Calu3 (cell line): ENCODE data around the gene SRSF12. TPM values are rescaled to one million over a fixed set of nuclear protein-coding genes. Genes with fewer than 3 reads are reported as not detected.

Experiments used
- BruUV-seq: library from RNA; stranded (reverse); fragments of 400-500 nt; replicated peaks from 2 replicates; lab custom pipeline; 2021; lab: Mats Ljungman, UMichigan
- CTCF ChIA-PET: fragments of 300-600 bp; sonication (Branson Sonifier 250); formaldehyde crosslinking; loops from one replicate; lab custom pipeline; 2022; ENCODE audit warnings: antibody characterized with exemption; lab: Charles Lee
- DNase-seq: peaks from one replicate; pipeline ENCODE4 v3.0.0; 2022
- H3K27ac Mint-ChIP-seq: one replicate; pipeline ENCODE4 v1.8.0; 2022; ENCODE audit warnings: mixed read lengths; ENCODE audit not compliant: unreplicated experiment
- H3K27me3 Mint-ChIP-seq: one replicate; pipeline ENCODE4 v1.8.0; 2022; ENCODE audit warnings: mixed read lengths; ENCODE audit not compliant: unreplicated experiment
- H3K36me3 Mint-ChIP-seq: one replicate; pipeline ENCODE4 v1.8.0; 2022; ENCODE audit warnings: mild to moderate bottlenecking, moderate library complexity, mixed read lengths; ENCODE audit not compliant: insufficient read depth, unreplicated experiment
- H3K4me1 Mint-ChIP-seq: one replicate; pipeline ENCODE4 v1.8.0; 2022; ENCODE audit warnings: mild to moderate bottlenecking, low read depth, mixed read lengths; ENCODE audit not compliant: unreplicated experiment
- H3K4me3 Mint-ChIP-seq: one replicate; pipeline ENCODE4 v1.8.0; 2022; ENCODE audit warnings: mild to moderate bottlenecking, low read depth, moderate library complexity, mixed read lengths; ENCODE audit not compliant: unreplicated experiment
- H3K9me3 Mint-ChIP-seq: one replicate; pipeline ENCODE4 v1.8.0; 2022; ENCODE audit warnings: low read depth, mixed read lengths; ENCODE audit not compliant: unreplicated experiment
- intact Hi-C: fragments of 100-400 bp; cut with micrococcal nuclease; formaldehyde crosslinking; loops from one replicate; pipeline ENCODE4 v1.10.0; 2022; ENCODE audit not compliant: unreplicated experiment
- total RNA-seq: library from RNA; stranded (reverse); gene quantifications from 2 replicates; pipeline ENCODE4 v1.2.3, GENCODE V29; 2022
- TF ChIP-seq, protein P1 (sequence below): fragments of 200-600 bp; IDR thresholded peaks from one replicate; pipeline ENCODE4 v1.8.0; 2022; ENCODE audit warnings: antibody characterized with exemption; ENCODE audit not compliant: unreplicated experiment

The SRSF12 gene
- total RNA-seq, 1 experiment from 2014 or later = 1.8 TPM

DNA sequence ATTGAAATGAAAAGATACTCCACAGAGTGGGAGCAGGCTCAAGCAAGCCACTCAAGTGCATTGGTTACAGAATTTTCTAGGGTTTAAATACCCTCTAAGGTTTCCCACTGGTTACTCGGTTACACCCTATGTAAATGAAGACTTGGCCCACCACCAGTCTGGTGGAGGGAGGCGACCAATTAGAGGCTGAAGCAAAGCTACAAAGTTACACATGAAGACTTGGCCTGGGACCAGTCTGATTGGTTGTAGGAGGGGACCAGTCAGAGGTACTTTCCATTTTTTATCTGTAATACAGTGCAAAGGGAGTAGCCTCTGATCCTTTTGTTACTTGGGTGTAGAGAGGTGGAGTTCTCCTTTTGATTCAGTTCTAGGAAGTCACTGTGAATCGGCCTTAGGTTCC lies 7.6 kb downstream of the SRSF12 start:
- Mint-ChIP-seq H3K9me3 (no peaks in the 10 kb centered on the region), H3K27ac (no peak overlapping the region), H3K4me3 (no peak overlapping the region), H3K36me3 (no peaks in the 10 kb centered on the region), H3K4me1 (no peaks in the 10 kb centered on the region), H3K27me3 (no peaks in the 10 kb centered on the region)
- no peak for DNase-seq
- CTCF ChIA-PET = no interaction called here
- intact Hi-C loops = no loop called here
- no TSS peak for BruUV-seq
- TF ChIP-seq, protein P1, sequence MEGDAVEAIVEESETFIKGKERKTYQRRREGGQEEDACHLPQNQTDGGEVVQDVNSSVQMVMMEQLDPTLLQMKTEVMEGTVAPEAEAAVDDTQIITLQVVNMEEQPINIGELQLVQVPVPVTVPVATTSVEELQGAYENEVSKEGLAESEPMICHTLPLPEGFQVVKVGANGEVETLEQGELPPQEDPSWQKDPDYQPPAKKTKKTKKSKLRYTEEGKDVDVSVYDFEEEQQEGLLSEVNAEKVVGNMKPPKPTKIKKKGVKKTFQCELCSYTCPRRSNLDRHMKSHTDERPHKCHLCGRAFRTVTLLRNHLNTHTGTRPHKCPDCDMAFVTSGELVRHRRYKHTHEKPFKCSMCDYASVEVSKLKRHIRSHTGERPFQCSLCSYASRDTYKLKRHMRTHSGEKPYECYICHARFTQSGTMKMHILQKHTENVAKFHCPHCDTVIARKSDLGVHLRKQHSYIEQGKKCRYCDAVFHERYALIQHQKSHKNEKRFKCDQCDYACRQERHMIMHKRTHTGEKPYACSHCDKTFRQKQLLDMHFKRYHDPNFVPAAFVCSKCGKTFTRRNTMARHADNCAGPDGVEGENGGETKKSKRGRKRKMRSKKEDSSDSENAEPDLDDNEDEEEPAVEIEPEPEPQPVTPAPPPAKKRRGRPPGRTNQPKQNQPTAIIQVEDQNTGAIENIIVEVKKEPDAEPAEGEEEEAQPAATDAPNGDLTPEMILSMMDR = no peak

DNA sequence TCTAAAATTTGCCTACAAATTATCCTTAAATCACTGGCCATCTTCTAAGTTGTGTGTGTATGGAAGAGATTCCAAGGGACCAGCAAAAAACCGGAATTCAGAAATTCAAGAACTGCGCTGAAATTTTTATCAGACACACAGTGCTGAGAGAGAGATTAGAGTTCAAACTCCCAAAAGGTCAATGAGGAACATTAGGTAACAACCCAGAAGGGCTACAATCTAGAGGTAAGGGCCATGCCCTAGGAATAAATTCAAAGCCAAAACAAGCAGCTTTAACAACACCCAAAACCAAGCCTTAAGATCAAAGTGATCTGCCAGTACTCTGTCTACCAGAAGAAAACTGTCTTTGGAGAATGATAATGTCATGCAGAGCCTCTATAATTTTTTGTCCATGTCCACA lies 17.8 kb downstream of the SRSF12 start:
- DNase-seq = no peak
- H3K9me3 Mint-ChIP-seq = no peaks in the 10 kb centered on the region
- no peaks in the 10 kb centered on the region for H3K36me3 Mint-ChIP-seq
- no peaks in the 10 kb centered on the region for H3K4me1 Mint-ChIP-seq
- no TSS peak for BruUV-seq
- H3K27me3 Mint-ChIP-seq = no peaks in the 10 kb centered on the region
- TF ChIP-seq, protein P1 = no peak
- H3K27ac Mint-ChIP-seq = no peak overlapping the region
- H3K4me3 Mint-ChIP-seq = no peak overlapping the region
- intact Hi-C loops = no loop called here
- CTCF ChIA-PET = interaction anchor here (0.7 kb wide), 1 partner anchor 192 kb away, joined by 4 read pairs; no protein-coding TSS in a partner anchor

DNA sequence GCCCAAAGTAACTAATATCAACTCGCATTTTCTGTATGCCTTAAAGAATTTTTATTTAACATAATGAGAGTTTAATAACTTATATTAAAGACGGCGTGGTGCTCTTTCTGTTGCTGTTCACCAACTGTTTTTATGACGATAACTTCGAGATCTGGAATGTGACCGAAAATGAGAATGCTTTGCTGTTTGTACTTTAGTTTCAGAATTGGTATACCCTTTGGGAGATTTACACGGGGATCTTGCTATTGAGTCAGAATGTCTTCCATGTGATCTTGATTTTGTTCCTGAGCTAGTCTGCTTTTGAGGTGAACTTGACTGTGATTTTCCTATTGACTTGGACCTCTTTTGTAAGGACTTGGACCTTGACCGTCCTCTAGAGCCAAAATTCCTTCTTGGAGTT lies 19.4 kb downstream of the SRSF12 start:
- no peak overlapping the region for H3K4me3 Mint-ChIP-seq
- intact Hi-C loops = no loop called here
- no peaks in the 10 kb centered on the region for H3K27me3 Mint-ChIP-seq
- TF ChIP-seq, protein P1 = no peak
- DNase-seq = no peak
- no peaks in the 10 kb centered on the region for H3K9me3 Mint-ChIP-seq
- CTCF ChIA-PET = interaction anchor here (0.5 kb wide), 1 partner anchor 12 kb away, joined by 3 read pairs; no protein-coding TSS in a partner anchor
- no peak overlapping the region for H3K27ac Mint-ChIP-seq
- no peaks in the 10 kb centered on the region for H3K4me1 Mint-ChIP-seq
- no TSS peak for BruUV-seq
- no peaks in the 10 kb centered on the region for H3K36me3 Mint-ChIP-seq

DNA sequence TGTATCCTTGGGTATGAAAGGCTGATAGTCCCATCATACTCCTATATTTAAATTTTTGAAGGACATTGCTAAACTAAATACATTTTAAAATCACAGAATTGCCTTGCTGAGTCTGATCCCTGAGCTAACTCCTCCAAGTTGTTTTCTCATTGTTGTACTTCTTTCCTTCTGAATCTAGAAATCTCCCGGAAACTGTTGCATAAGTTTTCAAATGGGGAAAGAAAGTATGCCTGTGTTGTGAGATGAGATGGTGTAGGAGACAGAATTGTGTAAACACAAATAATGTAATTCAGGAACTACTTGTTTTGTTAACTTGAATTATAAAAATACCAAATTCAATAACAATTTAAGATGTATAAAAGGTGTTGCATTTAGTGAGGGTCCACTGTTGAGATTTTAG lies 30.0 kb downstream of the SRSF12 start:
- no peak for DNase-seq
- no peaks in the 10 kb centered on the region for H3K27me3 Mint-ChIP-seq

More for the DNA sequence above, 30.0 kb downstream of the SRSF12 start:
- CTCF ChIA-PET = no interaction called here
- Mint-ChIP-seq H3K4me3 (no peak overlapping the region), H3K27ac (peak overlapping the region; percentile 23), H3K36me3 (peaks cover 50% of the 10 kb centered on the region), H3K4me1 (peaks cover 10% of the 10 kb centered on the region), H3K9me3 (no peaks in the 10 kb centered on the region)
- TF ChIP-seq, protein P1 = no peak
- intact Hi-C loops = no loop called here
- no TSS peak for BruUV-seq
